HG03196 (cell line): ENCODE measurements around the gene NKAIN4.
A peak's percentile ranks its signal among the peaks of the same experiment; 100 is the strongest.

Experiments
- ATAC-seq: cut with Tn5 transposase; IDR thresholded peaks from one replicate; pipeline ENCODE4 v1.9.1; 2021; ENCODE audit not compliant: unreplicated experiment

The NKAIN4 gene

DNA sequence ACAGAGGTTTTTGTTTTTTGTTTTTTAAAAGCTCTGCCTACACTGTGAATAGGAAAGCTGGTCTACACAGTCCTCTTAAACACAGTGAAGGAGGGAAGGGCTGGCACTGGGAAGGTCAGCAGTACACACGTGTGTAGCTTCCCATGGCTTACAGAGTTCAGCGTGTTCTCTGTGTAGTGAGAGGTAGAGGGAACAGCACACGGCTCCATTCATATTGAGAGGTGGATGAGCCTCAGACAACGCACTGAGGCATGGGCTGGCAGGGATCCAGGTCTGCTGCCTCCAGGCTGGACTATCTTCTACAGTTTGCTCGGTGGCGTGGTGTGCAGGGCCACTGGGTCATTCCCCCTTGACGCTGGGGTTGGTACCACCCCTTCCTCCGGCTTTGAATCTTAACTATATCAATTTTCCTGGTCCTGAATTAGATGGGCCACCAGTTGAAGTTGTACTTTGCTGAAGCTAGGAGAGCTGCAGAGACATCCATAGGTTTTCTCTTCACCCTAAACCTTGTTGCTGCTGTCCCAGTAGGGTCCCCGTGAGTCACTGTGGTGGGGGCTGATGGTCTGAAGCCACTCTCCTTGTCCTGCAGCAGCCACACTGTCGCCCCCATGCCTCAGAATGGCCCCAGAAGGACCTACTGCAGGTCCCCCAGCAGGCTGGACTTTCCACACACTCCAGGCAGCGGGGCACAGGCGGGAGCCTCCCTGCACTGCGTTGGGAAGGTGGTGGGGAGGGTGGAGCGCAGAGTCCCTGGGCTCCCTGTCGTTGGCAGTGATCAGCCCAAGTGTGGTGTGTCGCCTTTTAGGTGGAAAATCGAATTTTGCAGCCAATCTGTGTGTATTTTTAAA, 20.3 kb upstream of the NKAIN4 start:
- no peak for ATAC-seq

DNA sequence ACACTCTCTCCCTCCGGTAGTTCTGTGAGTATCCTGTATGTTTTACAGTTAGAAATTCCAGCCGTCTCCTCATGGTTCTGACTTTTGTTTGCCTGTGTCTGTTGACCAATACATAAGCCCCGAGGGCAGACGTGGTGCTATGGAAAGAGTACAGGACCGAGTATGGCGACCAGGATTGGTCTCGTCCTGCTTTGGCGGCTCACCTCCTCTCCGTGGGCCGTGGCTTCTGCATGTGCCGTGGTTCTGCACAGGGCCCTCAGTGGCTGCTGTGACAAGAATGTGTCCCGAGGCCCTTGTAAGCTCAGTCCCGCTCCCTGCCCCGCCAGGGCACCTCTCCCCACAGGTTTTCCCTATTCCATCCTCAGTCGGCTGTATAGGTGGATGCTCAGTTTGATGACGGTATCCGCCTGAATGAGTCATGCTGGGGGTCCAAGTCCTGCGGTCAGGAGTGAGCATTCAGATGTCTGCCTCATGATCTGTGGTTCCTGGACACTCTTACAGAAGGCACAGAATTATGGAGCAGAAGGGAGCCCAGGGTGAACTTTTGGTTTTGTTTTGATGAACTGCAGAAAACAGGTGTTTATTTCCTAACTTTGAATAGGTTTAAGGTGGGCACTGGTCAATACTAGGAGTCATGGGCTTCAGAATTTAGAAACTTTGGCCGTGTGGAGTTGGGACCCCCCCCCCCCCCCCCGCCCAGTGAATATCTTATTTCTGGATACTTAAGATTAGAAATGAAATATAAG, 19.5 kb upstream of the NKAIN4 start:
- no peak for ATAC-seq

- no peak for ATAC-seq
Observed at GRCh38 chr20:63273059-63273579, 18.9 kb upstream of the NKAIN4 start.

DNA sequence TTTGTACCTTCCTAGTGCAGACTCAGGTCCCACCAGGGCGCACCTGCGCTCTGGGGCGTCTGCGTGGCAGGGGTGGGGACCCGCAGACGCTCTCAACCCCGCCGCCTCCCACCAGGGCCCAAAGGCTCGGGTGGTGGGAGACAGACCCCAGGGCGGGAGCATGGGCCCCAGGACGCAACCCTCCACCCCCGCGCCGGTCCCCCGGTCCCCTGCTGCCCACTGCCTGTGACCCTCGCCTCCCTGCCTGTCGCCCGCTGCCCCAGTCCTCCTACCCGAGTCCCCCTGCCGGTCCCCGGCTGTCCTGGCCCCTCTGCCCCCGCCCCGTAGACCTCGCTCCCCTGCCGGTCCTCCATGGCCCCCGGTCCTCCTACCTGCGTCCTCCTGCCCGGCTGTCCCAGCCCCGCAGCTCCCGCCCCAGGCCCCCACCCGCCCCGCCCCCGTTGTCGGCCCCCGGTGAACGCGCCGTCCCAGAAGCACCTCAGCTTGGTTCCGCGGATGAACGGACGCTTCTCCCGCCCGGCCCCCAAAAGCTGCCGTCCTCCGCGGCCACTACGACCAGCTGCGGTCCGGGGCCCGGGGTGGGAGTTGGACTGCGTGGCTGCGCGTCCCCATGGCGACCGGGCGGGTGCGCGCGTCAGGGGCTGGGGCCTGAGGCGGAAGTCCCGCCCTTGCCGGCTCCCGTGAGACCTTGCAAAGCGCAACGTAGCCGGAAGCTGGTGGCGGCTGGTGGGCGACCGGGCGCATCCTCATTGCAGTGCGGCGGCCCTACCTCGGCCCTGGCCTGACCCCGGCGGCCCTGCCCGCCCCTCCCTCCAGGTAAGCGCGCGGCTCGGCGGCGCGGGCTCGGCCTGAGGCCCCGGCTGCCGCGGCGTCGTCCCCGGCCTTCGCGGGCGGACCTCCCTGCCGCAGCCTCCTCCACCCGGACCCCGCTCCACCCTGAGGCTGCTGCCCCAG, 18.1 kb upstream of the NKAIN4 start, which contains the start of gene ARFGAP1:
Gene ARFGAP1, plus strand, starts transcription at position 709 of the 954 bp plus-strand sequence. CDS start 2,768 bp downstream, outside the sequence.
- peak; percentile 82 for ATAC-seq

DNA sequence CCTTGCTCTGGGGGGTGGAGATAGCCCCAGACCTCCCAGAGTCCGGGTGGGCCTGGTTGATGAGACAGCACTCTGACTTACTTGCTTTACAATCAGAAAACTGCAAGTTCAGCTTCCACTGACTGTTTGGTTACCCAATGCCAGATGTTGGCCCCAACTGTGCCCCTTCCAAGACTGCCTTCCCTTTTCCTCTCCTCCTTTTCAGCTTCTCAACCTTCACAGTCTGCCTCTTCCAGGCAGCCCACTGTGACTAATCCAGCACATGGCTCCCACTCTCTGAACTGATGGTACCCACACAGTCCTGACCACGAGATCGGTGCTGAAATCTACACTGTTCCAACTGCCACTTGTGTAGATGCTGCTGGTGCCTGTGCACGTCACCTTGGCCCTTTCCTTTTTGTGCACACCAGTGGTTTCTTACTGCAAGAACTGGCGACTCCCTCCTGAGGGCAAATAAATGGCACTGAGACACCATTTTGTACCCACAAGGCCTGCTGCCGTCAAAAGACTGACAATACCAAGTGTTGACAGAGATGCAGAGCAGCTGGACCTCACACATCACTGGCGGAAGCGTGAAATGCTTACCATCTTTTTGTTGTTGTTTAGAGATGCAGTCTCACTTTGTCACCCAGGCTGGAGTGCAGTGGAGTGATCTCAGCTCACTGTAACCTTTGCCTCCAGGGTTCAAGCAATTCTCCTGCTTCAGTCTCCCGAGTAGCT, 16.5 kb upstream of the NKAIN4 start:
- no peak for ATAC-seq

- no peak for ATAC-seq
Observed at GRCh38 chr20:63269724-63270123, 15.5 kb upstream of the NKAIN4 start.

DNA sequence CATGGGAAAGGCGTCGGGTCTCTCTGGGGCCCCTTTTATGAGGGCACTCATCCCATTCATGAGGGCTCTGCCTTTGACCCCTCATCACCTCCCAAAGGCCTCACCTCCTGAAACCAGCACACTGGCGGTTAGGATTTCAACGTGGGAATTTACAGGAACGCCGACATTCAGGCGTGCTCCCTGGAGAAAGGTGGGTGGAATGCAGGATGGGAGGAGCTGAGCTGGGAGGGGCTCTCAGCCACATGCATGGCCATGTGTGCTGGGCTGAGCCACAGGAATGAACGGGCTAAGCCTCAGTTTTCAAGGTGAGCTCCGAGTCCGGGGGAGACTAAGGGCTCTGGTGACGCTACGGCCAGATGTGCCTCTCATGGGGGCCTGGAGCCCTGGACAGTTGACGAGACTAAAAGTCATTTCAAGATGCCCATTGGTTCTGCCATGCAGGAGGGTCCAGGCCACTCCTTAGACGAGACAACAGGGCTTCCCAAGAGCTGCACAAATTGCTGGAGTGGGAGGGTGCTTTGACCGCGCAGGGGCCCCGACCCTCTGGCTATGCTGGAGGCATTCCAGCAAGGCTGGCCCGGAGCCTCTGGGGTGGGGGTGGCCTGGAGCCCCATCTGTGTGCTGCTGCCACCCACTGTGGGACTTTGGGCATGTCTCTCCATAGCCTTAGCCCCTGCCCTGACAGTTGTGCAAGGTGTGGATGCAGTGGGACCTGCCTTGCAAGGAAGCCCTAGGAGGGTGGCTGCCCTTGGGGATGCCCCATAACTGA, 14.6 kb upstream of the NKAIN4 start:
- ATAC-seq, result no peak

DNA sequence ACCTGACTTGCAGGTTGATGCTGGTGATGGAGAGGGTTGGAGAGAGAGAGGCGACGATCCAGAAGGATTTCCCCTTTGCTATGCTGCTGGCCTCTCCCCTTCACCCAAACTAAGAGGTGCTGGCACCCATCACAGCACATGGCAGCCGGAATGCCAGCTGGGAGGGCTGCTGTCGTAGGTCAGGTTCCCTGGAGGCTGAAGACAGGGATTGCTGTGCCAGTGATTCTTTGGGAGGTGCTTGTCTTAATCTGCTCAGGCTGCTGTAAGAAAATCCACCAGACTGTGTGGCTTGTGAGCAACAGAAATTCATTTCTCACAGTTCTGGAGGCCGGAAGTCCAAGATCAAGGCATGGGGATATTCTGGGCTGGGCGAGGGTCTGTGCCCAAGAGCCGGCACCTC, 14.0 kb upstream of the NKAIN4 start:
- no peak for ATAC-seq

DNA sequence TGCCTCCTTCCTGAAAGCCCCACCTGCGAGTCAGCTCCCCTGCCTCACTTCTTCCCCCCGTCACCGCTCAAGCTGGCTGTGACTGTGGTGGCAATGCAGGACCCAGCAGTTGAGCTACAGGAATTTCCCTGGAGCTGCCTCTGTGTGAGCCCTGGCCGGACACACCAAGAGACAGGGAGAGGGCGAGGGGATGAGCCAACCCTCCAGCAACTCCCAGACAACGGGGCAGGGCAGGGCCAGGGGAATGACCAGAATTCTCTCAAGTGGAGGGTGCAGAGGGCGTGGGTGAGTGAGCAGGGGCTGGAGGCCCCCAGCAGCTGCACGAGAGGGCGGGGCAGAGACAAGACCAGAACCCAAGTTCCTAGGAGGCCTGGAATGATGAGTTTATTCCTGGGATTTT, 13.4 kb upstream of the NKAIN4 start:
- ATAC-seq, result no peak

DNA sequence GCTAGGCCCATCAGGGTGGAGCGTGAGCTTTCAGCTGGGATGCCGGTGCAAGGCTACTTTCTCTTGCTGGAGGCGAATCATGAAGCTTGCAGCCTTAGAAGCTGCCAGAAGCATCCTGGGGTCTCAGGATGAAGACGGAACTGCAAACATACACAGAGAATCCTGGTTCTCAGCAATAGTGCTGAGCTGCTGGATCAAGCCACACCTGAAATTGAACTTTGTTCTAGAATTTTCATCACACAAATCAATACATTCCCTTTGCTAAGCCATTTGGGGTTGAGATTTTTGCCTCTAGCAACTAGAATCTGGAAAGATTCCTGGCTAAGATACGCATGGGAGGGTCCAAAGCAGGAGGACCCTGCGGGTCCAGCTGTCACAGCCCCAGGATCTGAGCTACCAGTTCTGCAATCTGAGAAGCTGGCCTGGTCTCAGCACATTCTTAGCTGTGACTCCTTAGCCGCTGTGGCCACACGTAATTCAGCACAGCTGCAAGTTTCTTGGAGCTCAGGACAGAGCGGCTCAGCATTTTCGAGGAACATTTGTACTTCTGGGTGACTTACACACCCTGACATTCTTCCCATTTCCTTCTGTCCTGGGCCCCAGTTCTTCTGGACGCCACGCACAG, 11.7 kb upstream of the NKAIN4 start:
- no peak for ATAC-seq

- ATAC-seq, result no peak
Observed at GRCh38 chr20:63264519-63264918, 10.3 kb upstream of the NKAIN4 start.

DNA sequence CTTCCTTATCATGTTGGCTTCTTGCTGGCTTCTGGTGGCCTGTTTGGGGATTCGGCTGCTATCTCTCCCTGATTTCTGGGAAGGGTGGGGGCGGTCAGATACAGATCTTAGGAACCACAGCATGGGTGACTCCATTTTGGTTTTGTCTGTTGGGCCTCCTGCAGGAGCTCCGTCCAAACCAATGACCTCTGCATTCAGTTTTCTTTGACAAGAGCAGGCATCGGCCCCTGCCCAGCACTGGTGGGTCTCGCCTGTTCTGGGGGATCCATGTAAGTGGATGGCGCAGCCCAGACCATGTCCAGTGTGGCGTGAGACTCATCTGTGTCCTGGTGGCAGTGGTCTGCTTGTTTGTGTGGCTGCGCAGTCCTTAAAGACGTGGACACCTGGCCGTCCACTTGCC, 9.7 kb upstream of the NKAIN4 start:
- no peak for ATAC-seq

- no peak for ATAC-seq
Observed at GRCh38 chr20:63262836-63263235, 8.6 kb upstream of the NKAIN4 start.

GRCh38 chr20:63261795-63262528, 7.7 kb upstream of the NKAIN4 start:
- no peak for ATAC-seq

GRCh38 chr20:63261060-63261794, 7.0 kb upstream of the NKAIN4 start:
- ATAC-seq, result no peak

DNA sequence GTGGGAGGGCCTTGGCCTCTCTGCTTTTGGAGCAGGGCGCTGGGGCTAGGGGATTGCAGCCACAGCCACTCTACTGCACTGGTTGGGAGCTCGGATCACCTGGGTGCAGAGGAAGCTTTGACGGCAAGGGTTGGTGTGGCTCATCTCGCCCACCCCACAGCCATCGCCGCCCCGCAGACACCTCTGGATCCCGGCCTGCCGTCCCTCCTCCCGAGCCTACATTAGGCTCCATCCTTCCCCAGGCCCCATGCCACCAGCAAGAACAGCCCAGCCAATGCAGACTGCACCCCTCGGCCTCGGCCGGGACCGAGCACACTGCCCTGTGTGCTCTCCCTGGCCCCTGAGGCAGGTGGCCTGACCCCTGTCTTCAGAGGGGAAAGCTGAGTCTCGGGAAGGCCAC, 6.3 kb upstream of the NKAIN4 start:
- no peak for ATAC-seq

DNA sequence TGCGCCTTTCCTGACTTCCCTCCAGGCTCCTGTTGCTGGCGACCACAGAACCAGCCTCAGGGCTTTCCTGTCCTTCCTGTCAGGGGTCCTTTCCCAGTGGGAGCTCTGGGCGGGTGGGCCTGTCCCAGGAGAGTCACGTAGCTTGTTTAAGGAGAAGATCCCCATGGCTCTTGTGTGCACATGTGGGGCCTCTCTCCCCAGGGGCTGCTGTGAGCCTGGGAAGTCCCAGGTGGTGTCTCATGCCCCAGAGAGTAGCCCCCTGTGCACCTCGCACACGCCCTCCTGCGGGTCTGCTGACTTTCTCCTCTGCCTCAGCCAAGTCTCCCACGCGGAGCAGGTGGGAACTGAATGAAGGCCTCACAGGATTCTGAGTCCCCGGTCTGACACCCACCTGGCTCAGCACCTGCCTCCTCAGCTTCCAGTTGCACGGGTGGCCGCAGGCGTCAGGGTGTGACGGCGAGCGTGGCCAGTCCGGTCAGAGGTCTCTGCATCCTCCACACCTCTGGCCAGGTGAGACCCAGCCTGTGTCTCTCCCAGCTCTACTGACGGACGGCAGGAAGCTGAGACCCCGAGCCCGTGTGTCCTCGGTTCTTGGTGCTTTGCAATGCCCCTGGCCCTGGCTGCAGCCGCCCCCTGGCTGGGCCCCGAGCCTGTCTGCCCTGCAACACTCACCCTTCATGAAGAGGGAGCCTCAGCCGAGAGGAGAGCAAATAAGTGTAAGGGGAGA, 5.6 kb upstream of the NKAIN4 start:
- ATAC-seq, result no peak
